NCI-H1105 (cell line): ENCODE results near the gene BLTP3A.

ENCODE experiments used
- DNase-seq: peaks from one replicate; lab custom pipeline; 2025; lab: John Stamatoyannopoulos, UW

The BLTP3A gene

DNA sequence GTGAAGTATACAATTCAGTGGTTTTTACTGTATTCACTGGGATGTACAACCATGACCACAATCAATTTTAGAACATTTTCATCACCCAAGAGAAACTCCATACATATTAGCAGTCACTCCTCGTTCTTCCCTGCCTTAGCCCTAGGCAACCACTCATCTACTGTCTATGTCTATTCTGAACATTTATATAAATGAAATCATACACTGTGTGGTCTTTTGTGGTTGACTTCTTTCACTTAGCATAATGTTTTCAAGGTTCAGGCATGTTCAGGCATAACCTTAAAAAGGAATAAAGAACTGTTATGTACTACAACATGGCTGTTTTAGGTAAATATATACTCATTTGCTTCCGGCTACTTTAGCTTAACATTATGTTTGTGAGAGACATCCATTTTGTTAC lies 37.3 kb downstream of the BLTP3A start:
- no peak for DNase-seq

DNA sequence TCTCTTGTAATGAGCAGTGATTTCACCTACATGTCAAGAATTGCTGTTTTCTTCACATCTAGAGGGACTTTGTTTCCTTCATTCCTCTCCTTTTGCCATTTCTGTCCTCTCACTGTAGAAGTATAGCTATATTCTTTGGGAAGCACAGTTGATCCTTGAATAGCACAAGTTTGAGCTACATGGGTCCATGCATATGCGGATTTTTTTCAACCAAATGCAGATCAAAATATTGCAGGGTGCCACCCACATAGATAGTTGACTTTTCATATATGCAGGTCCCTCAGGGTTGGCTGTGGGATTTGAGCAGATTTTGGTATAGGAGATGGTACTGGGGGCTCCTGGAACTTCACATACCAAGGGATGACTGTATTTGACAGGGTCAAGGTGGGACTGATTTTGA lies 41.1 kb downstream of the BLTP3A start:
- no peak for DNase-seq

GRCh38 chr6:34834789-34835518 lies 43.1 kb downstream of the BLTP3A start:
- no peak for DNase-seq

GRCh38 chr6:34836008-34836407 lies 44.1 kb downstream of the BLTP3A start:
- no peak for DNase-seq

DNA sequence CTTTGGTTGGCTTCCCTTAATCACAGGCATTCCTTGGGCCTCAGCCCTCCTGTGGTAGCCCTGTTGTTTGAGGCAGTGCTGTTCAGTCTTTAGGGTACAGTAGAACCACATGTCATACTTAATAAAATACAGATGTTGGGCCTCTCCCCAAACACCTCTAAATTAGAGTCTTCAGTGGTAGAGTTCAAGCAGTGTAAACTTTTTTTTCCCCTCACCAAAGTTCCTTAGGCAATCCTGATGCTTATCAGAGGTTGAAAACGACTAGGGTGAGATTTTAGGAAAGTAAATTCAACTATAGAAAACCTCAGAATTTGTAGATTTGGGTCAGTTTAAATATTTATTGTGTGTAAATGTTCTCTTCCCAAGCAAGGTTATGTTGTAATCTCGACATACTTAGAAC lies 44.6 kb downstream of the BLTP3A start:
- no peak for DNase-seq

GRCh38 chr6:34837528-34837927 lies 45.6 kb downstream of the BLTP3A start:
- no peak for DNase-seq

DNA sequence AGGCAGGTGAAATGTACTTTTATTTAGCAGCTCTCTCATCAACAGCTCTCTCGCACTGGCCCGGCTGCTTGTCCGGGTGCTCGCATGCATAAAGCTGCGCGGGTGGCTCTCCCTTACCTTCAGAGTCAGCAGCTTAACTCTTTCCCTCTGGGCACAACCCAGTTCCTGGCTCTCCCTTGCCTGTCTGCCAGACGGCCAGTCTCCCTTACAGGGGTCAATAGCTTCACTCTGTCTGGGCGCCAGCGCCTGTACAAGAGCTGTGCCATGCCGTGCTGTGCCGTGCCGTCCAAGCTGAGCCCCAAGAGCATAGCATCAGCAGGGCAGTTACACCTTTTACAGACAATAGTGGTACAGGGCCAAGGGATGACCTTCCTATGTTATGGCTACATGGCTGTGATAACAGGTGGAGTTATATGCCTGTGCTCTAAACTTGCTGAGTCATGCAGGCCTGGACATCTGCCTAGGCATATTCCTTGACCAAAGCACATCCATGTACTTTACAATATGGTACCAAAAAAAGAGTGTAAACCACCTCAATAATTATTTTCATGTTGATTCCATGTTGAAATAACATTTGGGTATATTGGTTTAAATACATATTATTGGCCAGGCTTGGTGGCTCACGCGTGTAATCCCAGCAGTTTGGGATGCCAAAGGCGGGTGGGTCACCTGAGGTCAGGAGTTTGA lies 47.9 kb downstream of the BLTP3A start:
- no peak for DNase-seq
